SK-N-SH (cell line): ENCODE results near the gene GAPVD1. TPM values are rescaled to one million over a fixed set of nuclear protein-coding genes. Genes with fewer than 3 reads are reported as not detected.

Source experiments
- CTCF ChIA-PET: fragments of 300-600, 350-600 bp; formaldehyde crosslinking; extraction: SDS; loops from one replicate; lab custom pipeline; 2021; lab: Yijun Ruan, JAX
- POLR2A ChIA-PET: fragments of 350-600 bp; sonication (Branson Sonifier 250); formaldehyde crosslinking; extraction: SDS; loops from one replicate; lab custom pipeline; 2020; ENCODE audit warnings: antibody characterized with exemption, inconsistent platforms; lab: Yijun Ruan, JAX
- DNase-seq: peaks from one replicate; pipeline ENCODE4 v3.0.0; 2012
- H2AFZ ChIP-seq: fragments of 200-600 bp; sonication (generic); 2 replicates; pipeline ENCODE4 v1.8.1; 2016; ENCODE audit warnings: antibody characterized with exemption, mild to moderate bottlenecking, low read depth
- H3F3A ChIP-seq: fragments of 200-600 bp; sonication (generic); replicated peaks from 2 replicates; pipeline ENCODE3; 2016; ENCODE audit warnings: antibody characterized with exemption, mild to moderate bottlenecking; ENCODE audit not compliant: insufficient read depth
- H3K27ac ChIP-seq, 2 experiments: fragments of 200-500 bp in 1 of 2; fragments of 200-600 bp in 1 of 2; sonication (Bioruptor generic) in 1 of 2; sonication (generic), shearing (Covaris generic) in 1 of 2; 2 replicates each; pipeline versions ENCODE4 v1.5.1 to v1.6.1; 2014 to 2016; ENCODE audit warnings: low read depth in 2 of 2, inconsistent platforms in 1 of 2, low read length in 1 of 2, mild to moderate bottlenecking in 1 of 2, mixed read lengths in 1 of 2
- H3K27me3 ChIP-seq: fragments of 200-600 bp; sonication (generic), shearing (Covaris generic); 2 replicates; pipeline ENCODE4 v1.6.1; 2016; ENCODE audit warnings: mixed run types; ENCODE audit not compliant: insufficient read depth
- H3K36me3 ChIP-seq, 2 experiments: fragments of 200-500 bp in 1 of 2; fragments of 200-600 bp in 1 of 2; sonication (Bioruptor generic) in 1 of 2; sonication (generic) in 1 of 2; replicated peaks in 1 of 2; 2 replicates each; pipeline versions ENCODE3 to v1.5.1; 2014 to 2016; ENCODE audit warnings: low read length in 1 of 2, mild to moderate bottlenecking in 1 of 2; ENCODE audit not compliant: insufficient read depth in 2 of 2, control insufficient read depth in 1 of 2
- H3K4me1 ChIP-seq, 2 experiments: fragments of 200-500 bp in 1 of 2; fragments of 200-600 bp in 1 of 2; sonication (Bioruptor generic) in 1 of 2; sonication (generic), shearing (Covaris generic) in 1 of 2; 2 replicates each; pipeline versions ENCODE4 v1.5.1 to v1.6.1; 2014 to 2016; ENCODE audit warnings: low read depth in 1 of 2, low read length in 1 of 2, mixed run types in 1 of 2; ENCODE audit not compliant: insufficient read depth in 2 of 2, control insufficient read depth in 1 of 2
- H3K4me2 ChIP-seq: fragments of 200-600 bp; sonication (generic), shearing (Covaris generic); 2 replicates; pipeline ENCODE4 v1.6.1; 2017; ENCODE audit warnings: mixed run types
- H3K4me3 ChIP-seq, 2 experiments: fragments of 200-500 bp in 1 of 2; fragments of 200-600 bp in 1 of 2; sonication (Bioruptor generic) in 1 of 2; sonication (generic), shearing (Covaris generic) in 1 of 2; 2 replicates each; pipeline versions ENCODE4 v1.5.1 to v1.8.1; 2014 to 2016; ENCODE audit warnings: low read depth in 2 of 2, inconsistent platforms in 1 of 2, low read length in 1 of 2, mild to moderate bottlenecking in 1 of 2, mixed read lengths in 1 of 2, moderate library complexity in 1 of 2
- H3K79me2 ChIP-seq: fragments of 200-600 bp; sonication (generic); 2 replicates; pipeline ENCODE4 v1.8.1; 2017; ENCODE audit warnings: mild to moderate bottlenecking; ENCODE audit not compliant: insufficient read depth
- H3K9ac ChIP-seq: fragments of 200-600 bp; sonication (generic); 2 replicates; pipeline ENCODE4 v1.6.1; 2017; ENCODE audit warnings: mixed run types
- H3K9me2 ChIP-seq: fragments of 200-600 bp; sonication (generic); 2 replicates; pipeline ENCODE4 v1.6.1; 2017; ENCODE audit warnings: mixed run types
- H3K9me3 ChIP-seq: fragments of 200-600 bp; sonication (generic); 2 replicates; pipeline ENCODE4 v1.6.1; 2017; ENCODE audit warnings: mixed run types, mild to moderate bottlenecking, moderate library complexity
- H4K20me1 ChIP-seq: fragments of 200-600 bp; sonication (generic); 2 replicates; pipeline ENCODE4 v1.6.1; 2017; ENCODE audit warnings: mild to moderate bottlenecking, mixed run types; ENCODE audit not compliant: insufficient read depth
- CHD2 ChIP-seq: fragments of 150-350 bp; IDR thresholded peaks from 2 replicates; pipeline ENCODE4 v1.6.1; 2018; ENCODE audit warnings: low read length; ENCODE audit not compliant: partially characterized antibody
- EP300 ChIP-seq, 2 experiments: IDR thresholded peaks; 2 replicates each; pipeline versions ENCODE4 v1.4.0 to v1.6.1; 2012; ENCODE audit warnings: borderline replicate concordance in 1 of 2, low read depth in 1 of 2, low read length in 1 of 2
- EZH2phosphoT487 ChIP-seq: fragments of 200-600 bp; sonication (generic); IDR thresholded peaks from 2 replicates; pipeline ENCODE4 v1.6.1; 2017; ENCODE audit warnings: low read depth, mixed run types, mild to moderate bottlenecking, antibody characterized with exemption, moderate library complexity, borderline replicate concordance
- FOSL2 ChIP-seq: IDR thresholded peaks from 2 replicates; pipeline ENCODE4 v1.4.0; 2012; ENCODE audit warnings: low read depth, mild to moderate bottlenecking, moderate library complexity, borderline replicate concordance
- FOXJ3 ChIP-seq: sonication (generic); formaldehyde crosslinking; IDR thresholded peaks from 2 replicates; pipeline ENCODE4 v1.5.1; 2020; ENCODE audit warnings: mild to moderate bottlenecking, missing genetic modification reagents
- JUND ChIP-seq: IDR thresholded peaks from 2 replicates; pipeline ENCODE4 v1.4.0; 2012
- NRF1 ChIP-seq: IDR thresholded peaks from 2 replicates; pipeline ENCODE4 v1.6.1; 2012; ENCODE audit warnings: low read depth, mild to moderate bottlenecking, low read length
- POLR2AphosphoS5 ChIP-seq: IDR thresholded peaks from 2 replicates; pipeline ENCODE4 v1.6.1; 2012; ENCODE audit warnings: low read depth, low read length
- RCOR1 ChIP-seq: fragments of 150-350 bp; IDR thresholded peaks from 2 replicates; pipeline ENCODE4 v1.6.1; 2017; ENCODE audit warnings: antibody characterized with exemption, low read length
- RFX5 ChIP-seq: IDR thresholded peaks from 2 replicates; pipeline ENCODE4 v1.6.1; 2012; ENCODE audit warnings: mild to moderate bottlenecking, improper control_type of control experiment, low read length
- RXRA ChIP-seq: IDR thresholded peaks from 2 replicates; pipeline ENCODE4 v1.4.0; 2012; ENCODE audit warnings: low read depth, mild to moderate bottlenecking, borderline replicate concordance
- TAF1 ChIP-seq: IDR thresholded peaks from 2 replicates; pipeline ENCODE4 v1.6.1; 2012; ENCODE audit warnings: low read depth, mild to moderate bottlenecking, low read length, moderate library complexity, borderline replicate concordance
- WGBS: methylation state at CpG from one replicate; pipeline ENCODE4 v1.1.6; 2017; ENCODE audit warnings: low lambda C conversion rate; 5-methylcytosine and 5-hydroxymethylcytosine counted together
- polyA plus RNA-seq, 3 experiments: library from polyadenylated mRNA; depleted of rRNA; stranded (reverse); fragments of >200 nt; gene quantifications; 2 replicates each; pipeline ENCODE4 v1.2.3, GENCODE V29; 2012
- TF ChIP-seq, protein P1 (sequence below): IDR thresholded peaks from 2 replicates; pipeline ENCODE4 v1.4.0; 2012; ENCODE audit warnings: low read depth, borderline replicate concordance
- TF ChIP-seq, protein P2 (sequence below): IDR thresholded peaks from 2 replicates; pipeline ENCODE4 v1.4.0; 2012; ENCODE audit warnings: low read depth, borderline replicate concordance
- TF ChIP-seq, protein P3 (sequence below): fragments of 150-350 bp; IDR thresholded peaks from 2 replicates; pipeline ENCODE4 v1.6.1; 2017; ENCODE audit warnings: antibody characterized with exemption, low read length, low read depth, borderline replicate concordance
- TF ChIP-seq, protein P4 (sequence below): fragments of 200-600 bp; sonication (generic); IDR thresholded peaks from 2 replicates; pipeline ENCODE4 v1.6.1; 2017; ENCODE audit warnings: antibody characterized with exemption, mild to moderate bottlenecking, moderate library complexity
- TF ChIP-seq, protein P5 (sequence below): IDR thresholded peaks from 2 replicates; pipeline ENCODE4 v1.6.1; 2012; ENCODE audit warnings: mild to moderate bottlenecking, low read depth, low read length, moderate library complexity

Gene GAPVD1
- polyA plus RNA-seq, 1 of the 3 experiments (the other 2 are of a cell fraction): 10.5 TPM

DNA sequence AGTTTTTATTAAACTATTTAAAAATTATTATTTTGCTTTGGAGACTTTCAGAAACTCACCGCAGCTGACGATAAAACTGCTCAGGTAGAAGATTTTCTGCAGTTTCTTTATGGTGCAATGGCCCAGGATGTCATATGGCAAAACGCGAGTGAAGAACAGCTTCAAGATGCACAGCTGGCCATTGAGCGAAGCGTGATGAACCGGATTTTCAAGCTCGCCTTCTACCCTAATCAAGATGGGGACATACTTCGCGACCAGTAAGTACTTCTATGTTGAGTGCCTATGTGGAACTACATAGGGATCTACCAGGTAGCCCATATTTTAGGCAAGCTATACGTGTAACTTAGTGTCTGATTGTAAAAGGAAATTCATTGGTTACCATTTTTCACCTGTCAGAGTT lies 94.0 kb downstream of the GAPVD1 start:
- Histone ChIP-seq H3K36me3 (peaks cover 49 to 54% of the 10 kb centered on the region in 2 experiments), H3K27me3 (no peaks in the 10 kb centered on the region), H3F3A (no peaks in the 10 kb centered on the region), H3K79me2 (no peaks in the 10 kb centered on the region), H3K9me2 (no peaks in the 10 kb centered on the region), H3K27ac (no peak overlapping the region), H3K4me3 (no peak overlapping the region), H3K9me3 (no peaks in the 10 kb centered on the region), H3K4me2 (no peak overlapping the region), H2AFZ (no peak overlapping the region), H3K4me1 (peaks cover 0 to 5% of the 10 kb centered on the region in 2 experiments; a peak in 1 of 4 replicates), H3K9ac (no peak overlapping the region), H4K20me1 (no peaks in the 10 kb centered on the region)
- POLR2A ChIA-PET: no interaction called here
- CTCF ChIA-PET: interaction anchor here (1.6 kb wide), 1 partner anchor 15 kb away, joined by 3 read pairs; no protein-coding TSS in a partner anchor
- DNase-seq: no peak
- no peak for TF ChIP-seq NRF1
- no peak for TF ChIP-seq FOXJ3 (CRISPR knock-in tag)
- no peak for TF ChIP-seq RXRA
- TF ChIP-seq, protein P1, sequence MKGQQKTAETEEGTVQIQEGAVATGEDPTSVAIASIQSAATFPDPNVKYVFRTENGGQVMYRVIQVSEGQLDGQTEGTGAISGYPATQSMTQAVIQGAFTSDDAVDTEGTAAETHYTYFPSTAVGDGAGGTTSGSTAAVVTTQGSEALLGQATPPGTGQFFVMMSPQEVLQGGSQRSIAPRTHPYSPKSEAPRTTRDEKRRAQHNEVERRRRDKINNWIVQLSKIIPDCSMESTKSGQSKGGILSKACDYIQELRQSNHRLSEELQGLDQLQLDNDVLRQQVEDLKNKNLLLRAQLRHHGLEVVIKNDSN: no peak
- TF ChIP-seq JUND: no peak
- TF ChIP-seq, protein P2, sequence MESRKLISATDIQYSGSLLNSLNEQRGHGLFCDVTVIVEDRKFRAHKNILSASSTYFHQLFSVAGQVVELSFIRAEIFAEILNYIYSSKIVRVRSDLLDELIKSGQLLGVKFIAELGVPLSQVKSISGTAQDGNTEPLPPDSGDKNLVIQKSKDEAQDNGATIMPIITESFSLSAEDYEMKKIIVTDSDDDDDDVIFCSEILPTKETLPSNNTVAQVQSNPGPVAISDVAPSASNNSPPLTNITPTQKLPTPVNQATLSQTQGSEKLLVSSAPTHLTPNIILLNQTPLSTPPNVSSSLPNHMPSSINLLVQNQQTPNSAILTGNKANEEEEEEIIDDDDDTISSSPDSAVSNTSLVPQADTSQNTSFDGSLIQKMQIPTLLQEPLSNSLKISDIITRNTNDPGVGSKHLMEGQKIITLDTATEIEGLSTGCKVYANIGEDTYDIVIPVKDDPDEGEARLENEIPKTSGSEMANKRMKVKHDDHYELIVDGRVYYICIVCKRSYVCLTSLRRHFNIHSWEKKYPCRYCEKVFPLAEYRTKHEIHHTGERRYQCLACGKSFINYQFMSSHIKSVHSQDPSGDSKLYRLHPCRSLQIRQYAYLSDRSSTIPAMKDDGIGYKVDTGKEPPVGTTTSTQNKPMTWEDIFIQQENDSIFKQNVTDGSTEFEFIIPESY: no peak
- TF ChIP-seq FOSL2: no peak
- TF ChIP-seq RFX5: no peak
- no peak for TF ChIP-seq CHD2
- TF ChIP-seq EP300 (IDR thresholded peaks at IDR 0.05; ENCODE audit: borderline replicate concordance in 1 of 2, low read depth in 1 of 2, low read length in 1 of 2): no peak
- no peak for TF ChIP-seq RCOR1
- TF ChIP-seq POLR2AphosphoS5: no peak
- TF ChIP-seq TAF1: no peak
- TF ChIP-seq EZH2phosphoT487: no peak
- TF ChIP-seq, protein P3, sequence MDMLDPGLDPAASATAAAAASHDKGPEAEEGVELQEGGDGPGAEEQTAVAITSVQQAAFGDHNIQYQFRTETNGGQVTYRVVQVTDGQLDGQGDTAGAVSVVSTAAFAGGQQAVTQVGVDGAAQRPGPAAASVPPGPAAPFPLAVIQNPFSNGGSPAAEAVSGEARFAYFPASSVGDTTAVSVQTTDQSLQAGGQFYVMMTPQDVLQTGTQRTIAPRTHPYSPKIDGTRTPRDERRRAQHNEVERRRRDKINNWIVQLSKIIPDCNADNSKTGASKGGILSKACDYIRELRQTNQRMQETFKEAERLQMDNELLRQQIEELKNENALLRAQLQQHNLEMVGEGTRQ: no peak
- TF ChIP-seq, protein P4, sequence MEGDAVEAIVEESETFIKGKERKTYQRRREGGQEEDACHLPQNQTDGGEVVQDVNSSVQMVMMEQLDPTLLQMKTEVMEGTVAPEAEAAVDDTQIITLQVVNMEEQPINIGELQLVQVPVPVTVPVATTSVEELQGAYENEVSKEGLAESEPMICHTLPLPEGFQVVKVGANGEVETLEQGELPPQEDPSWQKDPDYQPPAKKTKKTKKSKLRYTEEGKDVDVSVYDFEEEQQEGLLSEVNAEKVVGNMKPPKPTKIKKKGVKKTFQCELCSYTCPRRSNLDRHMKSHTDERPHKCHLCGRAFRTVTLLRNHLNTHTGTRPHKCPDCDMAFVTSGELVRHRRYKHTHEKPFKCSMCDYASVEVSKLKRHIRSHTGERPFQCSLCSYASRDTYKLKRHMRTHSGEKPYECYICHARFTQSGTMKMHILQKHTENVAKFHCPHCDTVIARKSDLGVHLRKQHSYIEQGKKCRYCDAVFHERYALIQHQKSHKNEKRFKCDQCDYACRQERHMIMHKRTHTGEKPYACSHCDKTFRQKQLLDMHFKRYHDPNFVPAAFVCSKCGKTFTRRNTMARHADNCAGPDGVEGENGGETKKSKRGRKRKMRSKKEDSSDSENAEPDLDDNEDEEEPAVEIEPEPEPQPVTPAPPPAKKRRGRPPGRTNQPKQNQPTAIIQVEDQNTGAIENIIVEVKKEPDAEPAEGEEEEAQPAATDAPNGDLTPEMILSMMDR: no peak
- TF ChIP-seq, protein P5, sequence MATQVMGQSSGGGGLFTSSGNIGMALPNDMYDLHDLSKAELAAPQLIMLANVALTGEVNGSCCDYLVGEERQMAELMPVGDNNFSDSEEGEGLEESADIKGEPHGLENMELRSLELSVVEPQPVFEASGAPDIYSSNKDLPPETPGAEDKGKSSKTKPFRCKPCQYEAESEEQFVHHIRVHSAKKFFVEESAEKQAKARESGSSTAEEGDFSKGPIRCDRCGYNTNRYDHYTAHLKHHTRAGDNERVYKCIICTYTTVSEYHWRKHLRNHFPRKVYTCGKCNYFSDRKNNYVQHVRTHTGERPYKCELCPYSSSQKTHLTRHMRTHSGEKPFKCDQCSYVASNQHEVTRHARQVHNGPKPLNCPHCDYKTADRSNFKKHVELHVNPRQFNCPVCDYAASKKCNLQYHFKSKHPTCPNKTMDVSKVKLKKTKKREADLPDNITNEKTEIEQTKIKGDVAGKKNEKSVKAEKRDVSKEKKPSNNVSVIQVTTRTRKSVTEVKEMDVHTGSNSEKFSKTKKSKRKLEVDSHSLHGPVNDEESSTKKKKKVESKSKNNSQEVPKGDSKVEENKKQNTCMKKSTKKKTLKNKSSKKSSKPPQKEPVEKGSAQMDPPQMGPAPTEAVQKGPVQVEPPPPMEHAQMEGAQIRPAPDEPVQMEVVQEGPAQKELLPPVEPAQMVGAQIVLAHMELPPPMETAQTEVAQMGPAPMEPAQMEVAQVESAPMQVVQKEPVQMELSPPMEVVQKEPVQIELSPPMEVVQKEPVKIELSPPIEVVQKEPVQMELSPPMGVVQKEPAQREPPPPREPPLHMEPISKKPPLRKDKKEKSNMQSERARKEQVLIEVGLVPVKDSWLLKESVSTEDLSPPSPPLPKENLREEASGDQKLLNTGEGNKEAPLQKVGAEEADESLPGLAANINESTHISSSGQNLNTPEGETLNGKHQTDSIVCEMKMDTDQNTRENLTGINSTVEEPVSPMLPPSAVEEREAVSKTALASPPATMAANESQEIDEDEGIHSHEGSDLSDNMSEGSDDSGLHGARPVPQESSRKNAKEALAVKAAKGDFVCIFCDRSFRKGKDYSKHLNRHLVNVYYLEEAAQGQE: no peak
- WGBS: 98% methylated on average over 11 of the region's 11 CpGs
